Measurements from ENCODE around the gene TMEM250.

- no peak for TF ChIP-seq EZH2 (IDR thresholded peaks at IDR 0.05; ENCODE audit: borderline replicate concordance, low read depth, low read length, poor library complexity, severe bottlenecking)
- TF ChIP-seq CTCF (conservative IDR thresholded peaks at IDR 0.05; ENCODE audit: low read depth, low read length): peak; percentile 43
Observed at GRCh38 chr9:136133191-136133958, 14.7 kb upstream of the TMEM250 start.
